Panc1 (cell line): Measurements from ENCODE around the gene TRIM29. TPM values are rescaled to one million over a fixed set of nuclear protein-coding genes. Genes with fewer than 3 reads are reported as not detected.

Experiments
- ATAC-seq: fragments of 200-7000 bp; cut with Tn5 transposase; 2 replicates; pipeline ENCODE4 v1.9.1; 2020; ENCODE audit warnings: mild to moderate bottlenecking, moderate library complexity
- BruUV-seq: library from RNA; stranded (reverse); fragments of 400-500 nt; replicated peaks from 2 replicates; lab custom pipeline; 2021; lab: Mats Ljungman, UMichigan
- CTCF ChIA-PET: fragments of 300-600 bp; sonication (Branson Sonifier 250); formaldehyde crosslinking; loops from one replicate; lab custom pipeline; 2022; ENCODE audit warnings: antibody characterized with exemption; lab: Charles Lee
- POLR2A ChIA-PET: fragments of 300-600 bp; sonication (Branson Sonifier 250); formaldehyde crosslinking; loops from one replicate; lab custom pipeline; 2022; ENCODE audit warnings: antibody characterized with exemption; lab: Charles Lee
- DNase-seq: peaks from one replicate; pipeline ENCODE4 v3.0.0-alpha.2; 2010; ENCODE audit warnings: low read depth, low spot score
- H3K27ac ChIP-seq: 2 replicates; pipeline ENCODE4 v1.5.1; 2011; ENCODE audit warnings: mild to moderate bottlenecking, low read length, inconsistent platforms
- H3K27me3 ChIP-seq: fragments of 200-500 bp; sonication (Bioruptor generic); 2 replicates; pipeline ENCODE4 v1.6.0; 2014; ENCODE audit warnings: low read length, inconsistent platforms; ENCODE audit not compliant: control insufficient read depth, insufficient read depth
- H3K36me3 ChIP-seq: fragments of 200-500 bp; sonication (Bioruptor generic); 2 replicates; pipeline ENCODE4 v1.5.1; 2014; ENCODE audit warnings: inconsistent platforms, mild to moderate bottlenecking, low read length, moderate library complexity; ENCODE audit not compliant: control insufficient read depth, insufficient read depth
- H3K4me1 ChIP-seq: 2 replicates; pipeline ENCODE4 v1.5.1; 2011; ENCODE audit warnings: inconsistent platforms, mild to moderate bottlenecking, low read length, moderate library complexity; ENCODE audit not compliant: control insufficient read depth, insufficient read depth
- H3K4me3 ChIP-seq, 2 experiments: 2 replicates each; pipeline ENCODE4 v1.5.1; 2011 to 2012; ENCODE audit warnings: low read depth in 2 of 2, low read length in 2 of 2, mild to moderate bottlenecking in 2 of 2, inconsistent platforms in 1 of 2, moderate library complexity in 1 of 2
- H3K9me3 ChIP-seq: fragments of 200-500 bp; sonication (Bioruptor generic); 2 replicates; pipeline ENCODE4 v1.5.1; 2014; ENCODE audit warnings: low read depth, mild to moderate bottlenecking, inconsistent platforms, low read length, moderate library complexity; ENCODE audit not compliant: control insufficient read depth, insufficient read depth
- POLR2AphosphoS5 ChIP-seq: IDR thresholded peaks from 2 replicates; pipeline ENCODE4 v1.6.1; 2012; ENCODE audit warnings: mild to moderate bottlenecking, low read depth, low read length, moderate library complexity
- SIN3A ChIP-seq: IDR thresholded peaks from 2 replicates; pipeline ENCODE4 v1.6.1; 2012; ENCODE audit warnings: low read depth, mild to moderate bottlenecking, low read length, moderate library complexity, borderline replicate concordance; ENCODE audit not compliant: insufficient read depth
- TCF7L2 ChIP-seq: IDR thresholded peaks from 2 replicates; pipeline ENCODE4 v1.6.1; 2011; ENCODE audit warnings: mild to moderate bottlenecking, low read depth, low read length, inconsistent platforms
- in situ Hi-C: cut with HindIII; loops from 2 replicates; pipeline ENCODE4 v1.10.0; 2016; ENCODE audit warnings: low sequenced_read_pairs, low pct_unique_long_range_greater_than_20kb
- intact Hi-C: fragments of 100-400 bp; cut with micrococcal nuclease; formaldehyde crosslinking; loops from one replicate; pipeline ENCODE4 v1.10.0; 2022; ENCODE audit not compliant: unreplicated experiment
- total RNA-seq: library from RNA; stranded (reverse); gene quantifications from one replicate; pipeline ENCODE4 v1.2.1, GENCODE V29; 2021; ENCODE audit not compliant: unreplicated experiment
- TF ChIP-seq, protein P1 (sequence below), 2 experiments: IDR thresholded peaks; 2 replicates each; pipeline ENCODE4 v1.6.1; 2011 to 2012; ENCODE audit warnings: low read depth in 2 of 2, control low read depth in 1 of 2, low read length in 1 of 2, mild to moderate bottlenecking in 1 of 2, moderate library complexity in 1 of 2; ENCODE audit not compliant: insufficient read depth in 1 of 2
- TF ChIP-seq, protein P2 (sequence below): fragments of 450-650 bp; IDR thresholded peaks from 2 replicates; pipeline ENCODE4 v1.5.1; 2017; ENCODE audit warnings: mild to moderate bottlenecking

Gene TRIM29
- total RNA-seq, 1 experiment from 2014 or later = 0.64 TPM

DNA sequence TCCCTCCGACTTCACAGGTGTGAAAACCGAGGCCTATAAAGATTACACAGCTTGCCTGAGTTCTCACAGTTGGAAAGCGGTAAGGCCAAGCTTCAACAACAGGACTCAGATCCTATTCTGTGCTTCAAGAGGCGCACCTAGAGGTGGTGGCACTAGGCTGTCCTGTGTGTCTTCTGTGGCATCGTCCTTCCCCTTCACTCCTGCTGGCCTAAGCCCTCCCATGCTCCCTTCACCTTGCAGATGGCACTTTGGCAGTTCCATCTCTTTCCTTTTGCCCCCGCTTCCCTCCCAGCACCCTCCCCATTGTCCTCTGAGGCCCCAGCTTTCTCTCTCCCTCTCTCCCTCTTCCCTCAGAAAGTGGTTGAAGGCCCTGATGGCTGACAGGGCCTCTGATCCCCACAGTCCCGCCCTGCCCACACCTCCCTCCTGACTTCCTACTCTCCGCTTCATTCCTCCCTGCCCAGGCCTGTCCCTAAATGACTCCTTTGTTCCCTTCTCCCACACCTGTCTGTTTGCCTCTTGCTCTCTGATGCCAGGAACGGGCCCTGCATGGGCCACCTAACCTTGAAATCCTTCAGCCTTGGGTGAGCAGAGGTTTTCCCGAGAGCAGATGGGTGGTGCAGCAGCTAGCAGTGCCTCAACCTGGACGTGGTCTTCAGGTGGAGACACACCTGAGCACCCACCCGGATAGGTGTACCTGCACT is 5.8 kb downstream of the TRIM29 start:
- Histone ChIP-seq H3K9me3 (no peaks in the 10 kb centered on the region), H3K27ac (no peak overlapping the region), H3K4me1 (no peaks in the 10 kb centered on the region), H3K36me3 (no peaks in the 10 kb centered on the region), H3K4me3 (no peak overlapping the region), H3K27me3 (peaks cover 23% of the 10 kb centered on the region)
- POLR2A ChIA-PET = no interaction called here
- intact Hi-C loops = no loop called here
- TF ChIP-seq POLR2AphosphoS5 = no peak
- no peak for TF ChIP-seq SIN3A
- TF ChIP-seq, protein P1, sequence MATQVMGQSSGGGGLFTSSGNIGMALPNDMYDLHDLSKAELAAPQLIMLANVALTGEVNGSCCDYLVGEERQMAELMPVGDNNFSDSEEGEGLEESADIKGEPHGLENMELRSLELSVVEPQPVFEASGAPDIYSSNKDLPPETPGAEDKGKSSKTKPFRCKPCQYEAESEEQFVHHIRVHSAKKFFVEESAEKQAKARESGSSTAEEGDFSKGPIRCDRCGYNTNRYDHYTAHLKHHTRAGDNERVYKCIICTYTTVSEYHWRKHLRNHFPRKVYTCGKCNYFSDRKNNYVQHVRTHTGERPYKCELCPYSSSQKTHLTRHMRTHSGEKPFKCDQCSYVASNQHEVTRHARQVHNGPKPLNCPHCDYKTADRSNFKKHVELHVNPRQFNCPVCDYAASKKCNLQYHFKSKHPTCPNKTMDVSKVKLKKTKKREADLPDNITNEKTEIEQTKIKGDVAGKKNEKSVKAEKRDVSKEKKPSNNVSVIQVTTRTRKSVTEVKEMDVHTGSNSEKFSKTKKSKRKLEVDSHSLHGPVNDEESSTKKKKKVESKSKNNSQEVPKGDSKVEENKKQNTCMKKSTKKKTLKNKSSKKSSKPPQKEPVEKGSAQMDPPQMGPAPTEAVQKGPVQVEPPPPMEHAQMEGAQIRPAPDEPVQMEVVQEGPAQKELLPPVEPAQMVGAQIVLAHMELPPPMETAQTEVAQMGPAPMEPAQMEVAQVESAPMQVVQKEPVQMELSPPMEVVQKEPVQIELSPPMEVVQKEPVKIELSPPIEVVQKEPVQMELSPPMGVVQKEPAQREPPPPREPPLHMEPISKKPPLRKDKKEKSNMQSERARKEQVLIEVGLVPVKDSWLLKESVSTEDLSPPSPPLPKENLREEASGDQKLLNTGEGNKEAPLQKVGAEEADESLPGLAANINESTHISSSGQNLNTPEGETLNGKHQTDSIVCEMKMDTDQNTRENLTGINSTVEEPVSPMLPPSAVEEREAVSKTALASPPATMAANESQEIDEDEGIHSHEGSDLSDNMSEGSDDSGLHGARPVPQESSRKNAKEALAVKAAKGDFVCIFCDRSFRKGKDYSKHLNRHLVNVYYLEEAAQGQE (IDR thresholded peaks at IDR 0.05; ENCODE audit: insufficient read depth in 1 of 2, low read depth in 2 of 2, low read length in 1 of 2) = no peak
- TF ChIP-seq, protein P2, sequence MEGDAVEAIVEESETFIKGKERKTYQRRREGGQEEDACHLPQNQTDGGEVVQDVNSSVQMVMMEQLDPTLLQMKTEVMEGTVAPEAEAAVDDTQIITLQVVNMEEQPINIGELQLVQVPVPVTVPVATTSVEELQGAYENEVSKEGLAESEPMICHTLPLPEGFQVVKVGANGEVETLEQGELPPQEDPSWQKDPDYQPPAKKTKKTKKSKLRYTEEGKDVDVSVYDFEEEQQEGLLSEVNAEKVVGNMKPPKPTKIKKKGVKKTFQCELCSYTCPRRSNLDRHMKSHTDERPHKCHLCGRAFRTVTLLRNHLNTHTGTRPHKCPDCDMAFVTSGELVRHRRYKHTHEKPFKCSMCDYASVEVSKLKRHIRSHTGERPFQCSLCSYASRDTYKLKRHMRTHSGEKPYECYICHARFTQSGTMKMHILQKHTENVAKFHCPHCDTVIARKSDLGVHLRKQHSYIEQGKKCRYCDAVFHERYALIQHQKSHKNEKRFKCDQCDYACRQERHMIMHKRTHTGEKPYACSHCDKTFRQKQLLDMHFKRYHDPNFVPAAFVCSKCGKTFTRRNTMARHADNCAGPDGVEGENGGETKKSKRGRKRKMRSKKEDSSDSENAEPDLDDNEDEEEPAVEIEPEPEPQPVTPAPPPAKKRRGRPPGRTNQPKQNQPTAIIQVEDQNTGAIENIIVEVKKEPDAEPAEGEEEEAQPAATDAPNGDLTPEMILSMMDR = no peak
- TF ChIP-seq TCF7L2 = no peak
- no peak for DNase-seq
- BruUV-seq = no TSS peak
- ATAC-seq = no peak
- CTCF ChIA-PET = no interaction called here
- in situ Hi-C loops = no loop called here

DNA sequence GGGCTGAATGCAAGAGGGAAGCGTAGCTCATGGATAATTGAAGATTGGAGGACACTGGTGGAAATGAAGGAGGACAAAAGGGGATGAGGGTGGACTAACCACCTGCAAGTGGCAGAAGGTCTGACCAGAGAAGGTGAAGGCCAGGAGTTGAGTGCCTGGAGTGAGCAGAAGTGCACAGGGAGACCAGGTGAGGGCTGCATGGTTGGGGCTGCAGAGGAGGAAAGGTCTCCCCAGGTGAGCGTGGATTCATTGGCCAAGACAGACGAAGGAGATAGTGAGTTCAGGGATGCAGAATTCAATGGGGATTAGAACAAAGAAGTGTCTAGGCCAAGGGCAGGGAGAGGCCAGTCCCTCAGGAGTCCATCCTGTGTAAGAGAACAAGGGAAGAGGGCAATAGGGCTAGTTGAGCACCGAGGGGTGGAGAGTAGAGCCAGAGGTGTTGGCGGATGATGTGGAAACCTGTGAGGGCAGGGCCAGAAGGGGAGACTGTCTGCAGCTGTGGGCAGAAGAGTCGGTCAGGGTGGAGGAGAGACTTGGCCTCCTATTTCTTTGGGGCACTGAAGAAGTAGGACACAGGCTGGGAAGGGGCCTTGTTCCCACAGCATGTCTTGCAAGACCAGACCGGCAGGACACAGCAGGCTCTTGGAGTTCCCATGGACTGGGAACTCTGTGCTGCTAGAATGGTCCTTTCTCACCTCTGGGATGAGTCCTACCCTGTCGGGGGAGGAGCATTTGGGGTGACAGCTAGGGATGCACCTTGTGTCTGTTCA is 6.7 kb downstream of the TRIM29 start:
- TF ChIP-seq, protein P2 = no peak
- TF ChIP-seq, protein P1 (IDR thresholded peaks at IDR 0.05; ENCODE audit: insufficient read depth in 1 of 2, low read depth in 2 of 2, low read length in 1 of 2) = no peak
- TF ChIP-seq TCF7L2 (no peak), POLR2AphosphoS5 (no peak), SIN3A (no peak)

More for the DNA sequence above, 6.7 kb downstream of the TRIM29 start:
- in situ Hi-C loops = no loop called here
- Histone ChIP-seq H3K27ac (no peak overlapping the region), H3K9me3 (no peaks in the 10 kb centered on the region), H3K4me3 (no peak overlapping the region), H3K27me3 (peaks cover 27% of the 10 kb centered on the region), H3K4me1 (no peaks in the 10 kb centered on the region), H3K36me3 (no peaks in the 10 kb centered on the region)
- POLR2A ChIA-PET = no interaction called here
- no peak for ATAC-seq
- intact Hi-C loops = no loop called here
- BruUV-seq = no TSS peak
- CTCF ChIA-PET = no interaction called here
- DNase-seq = no peak
